Left lung (tissue), 10 donors: Measurements from ENCODE around the gene ZNF689. TPM values are rescaled to one million over a fixed set of nuclear protein-coding genes. Genes with fewer than 3 reads are reported as not detected.
A peak's percentile ranks its signal among the peaks of the same experiment; 100 is the strongest.

ENCODE experiments used
- ATAC-seq: fragments of 200-7000 bp; cut with Tn5 transposase; one replicate; pipeline ENCODE4 v1.9.1; 2020; ENCODE audit warnings: moderate library complexity
- DNase-seq, 4 donors: peaks; one replicate each; pipeline ENCODE4 v3.0.0-alpha.2; 2013 to 2020
- H3K27ac ChIP-seq, 2 donors: fragments of 200-600 bp; sonication (generic) in 1 of 2; one replicate each; pipeline versions ENCODE4 v1.5.0 to v1.8.0; 2020 to 2021
- H3K27me3 ChIP-seq, 2 donors: fragments of 200-600 bp; sonication (generic) in 1 of 2; one replicate each; pipeline versions ENCODE4 v1.5.0 to v1.8.0; 2020 to 2021
- H3K36me3 ChIP-seq, 2 donors: fragments of 200-600 bp; sonication (generic) in 1 of 2; one replicate each; pipeline versions ENCODE4 v1.5.0 to v1.8.0; 2020 to 2021
- H3K4me1 ChIP-seq, 2 donors: fragments of 200-600 bp; one replicate each; pipeline ENCODE4 v1.8.0; 2021
- H3K4me3 ChIP-seq, 2 donors: fragments of 200-600 bp; sonication (generic) in 1 of 2; one replicate each; pipeline versions ENCODE4 v1.5.0 to v1.8.0; 2020 to 2021; ENCODE audit warnings: mild to moderate bottlenecking in 1 of 2
- H3K9me3 ChIP-seq, 2 donors: fragments of 200-600 bp; sonication (generic) in 1 of 2; one replicate each; pipeline versions ENCODE4 v1.5.0 to v1.8.0; 2020 to 2021
- intact Hi-C, 2 donors: fragments of 100-400 bp; cut with DNase I; formaldehyde crosslinking; loops; one replicate each; pipeline versions ENCODE4 v1.11.2 to v1.14.2; 2022
- polyA plus RNA-seq, 6 donors: library from polyadenylated mRNA; unstranded; fragments of 120-200 nt; gene quantifications; one replicate each; pipeline ENCODE4 v1.2.1, GENCODE V29; 2013; ENCODE audit not compliant: insufficient read length in 6 of 6
- total RNA-seq, 2 donors: library from RNA; stranded (reverse); fragmentation: NEBNext Ultra II Directional; extraction: Animal tissue kit (Norgen Biotek cat#: 25700); gene quantifications; one replicate each; pipeline ENCODE4 v1.2.1, GENCODE V29; 2021
- TF ChIP-seq, protein P1 (sequence below), 2 donors: fragments of 200-600 bp; sonication (generic) in 1 of 2; IDR thresholded peaks; one replicate each; pipeline versions ENCODE4 v1.5.0 to v1.8.0; 2021; ENCODE audit warnings: antibody characterized with exemption in 2 of 2
- donor health status: DM: no; HTN: yes; CAD: no.
- donor health status: DM: no; HTN: no; CAD: no.

Gene ZNF689
- total and polyA plus RNA-seq, 8 donors = 5.4 to 9.9 (median 8.1) TPM

GRCh38 chr16:30567160-30567990 is 42.8 kb downstream of the ZNF689 start:
- H3K27ac ChIP-seq = peak overlapping the region in 1 of 2 donors; percentile 39

GRCh38 chr16:30566531-30566930 is 43.7 kb downstream of the ZNF689 start:
- TF ChIP-seq, protein P1, sequence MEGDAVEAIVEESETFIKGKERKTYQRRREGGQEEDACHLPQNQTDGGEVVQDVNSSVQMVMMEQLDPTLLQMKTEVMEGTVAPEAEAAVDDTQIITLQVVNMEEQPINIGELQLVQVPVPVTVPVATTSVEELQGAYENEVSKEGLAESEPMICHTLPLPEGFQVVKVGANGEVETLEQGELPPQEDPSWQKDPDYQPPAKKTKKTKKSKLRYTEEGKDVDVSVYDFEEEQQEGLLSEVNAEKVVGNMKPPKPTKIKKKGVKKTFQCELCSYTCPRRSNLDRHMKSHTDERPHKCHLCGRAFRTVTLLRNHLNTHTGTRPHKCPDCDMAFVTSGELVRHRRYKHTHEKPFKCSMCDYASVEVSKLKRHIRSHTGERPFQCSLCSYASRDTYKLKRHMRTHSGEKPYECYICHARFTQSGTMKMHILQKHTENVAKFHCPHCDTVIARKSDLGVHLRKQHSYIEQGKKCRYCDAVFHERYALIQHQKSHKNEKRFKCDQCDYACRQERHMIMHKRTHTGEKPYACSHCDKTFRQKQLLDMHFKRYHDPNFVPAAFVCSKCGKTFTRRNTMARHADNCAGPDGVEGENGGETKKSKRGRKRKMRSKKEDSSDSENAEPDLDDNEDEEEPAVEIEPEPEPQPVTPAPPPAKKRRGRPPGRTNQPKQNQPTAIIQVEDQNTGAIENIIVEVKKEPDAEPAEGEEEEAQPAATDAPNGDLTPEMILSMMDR (IDR thresholded peaks at IDR 0.05) = no peak
- H3K4me1 ChIP-seq = peaks cover 0 to 48% of the 10 kb centered on the region in 2 donors
- no peaks in the 10 kb centered on the region for H3K9me3 ChIP-seq
- no peak overlapping the region for H3K4me3 ChIP-seq
- no peak for DNase-seq
- no peaks in the 10 kb centered on the region for H3K27me3 ChIP-seq
- no peak for ATAC-seq
- H3K27ac ChIP-seq = no peak overlapping the region
- no peaks in the 10 kb centered on the region for H3K36me3 ChIP-seq
- intact Hi-C loops = no loop called here

More at GRCh38 chr16:30567160-30567990, 42.8 kb downstream of the ZNF689 start:
- peaks cover 1 to 46% of the 10 kb centered on the region in 2 donors for H3K4me1 ChIP-seq
- TF ChIP-seq, protein P1 (IDR thresholded peaks at IDR 0.05) = no peak
- H3K9me3 ChIP-seq = no peaks in the 10 kb centered on the region
- intact Hi-C loops = no loop called here
- no peak for ATAC-seq
- peak in 1 of 4 donors; percentile 23 for DNase-seq
- H3K27me3 ChIP-seq = no peaks in the 10 kb centered on the region
- H3K4me3 ChIP-seq = no peak overlapping the region
- H3K36me3 ChIP-seq = no peaks in the 10 kb centered on the region

DNA sequence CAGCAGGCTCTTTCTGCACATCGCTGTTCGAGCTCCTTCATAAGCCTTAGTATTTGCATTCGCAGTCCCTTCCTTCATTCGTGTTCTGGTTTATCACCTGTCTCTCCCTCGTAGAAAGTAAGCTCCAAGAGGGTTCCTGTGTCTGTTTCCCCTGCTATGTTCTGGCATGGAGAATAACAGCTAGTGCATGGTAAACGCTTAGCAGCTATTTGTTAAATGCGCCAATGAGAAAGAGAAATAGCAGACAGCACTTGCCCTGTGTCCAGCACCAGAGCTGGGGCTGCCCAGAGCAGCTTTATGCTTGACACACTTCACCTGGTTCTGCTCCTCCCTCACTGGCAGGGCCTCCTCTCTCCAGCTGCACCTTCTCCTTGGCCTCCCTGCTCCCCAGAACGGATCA is 44.2 kb downstream of the ZNF689 start:
- DNase-seq (peak in 1 of 4 donors; percentile 18), ATAC-seq (no peak)
- Histone ChIP-seq H3K36me3 (no peaks in the 10 kb centered on the region), H3K27ac (no peak overlapping the region), H3K9me3 (no peaks in the 10 kb centered on the region), H3K4me1 (peaks cover 0 to 50% of the 10 kb centered on the region in 2 donors), H3K27me3 (no peaks in the 10 kb centered on the region), H3K4me3 (no peak overlapping the region)
- TF ChIP-seq, protein P1 (IDR thresholded peaks at IDR 0.05) = no peak
- intact Hi-C loops = no loop called here

DNA sequence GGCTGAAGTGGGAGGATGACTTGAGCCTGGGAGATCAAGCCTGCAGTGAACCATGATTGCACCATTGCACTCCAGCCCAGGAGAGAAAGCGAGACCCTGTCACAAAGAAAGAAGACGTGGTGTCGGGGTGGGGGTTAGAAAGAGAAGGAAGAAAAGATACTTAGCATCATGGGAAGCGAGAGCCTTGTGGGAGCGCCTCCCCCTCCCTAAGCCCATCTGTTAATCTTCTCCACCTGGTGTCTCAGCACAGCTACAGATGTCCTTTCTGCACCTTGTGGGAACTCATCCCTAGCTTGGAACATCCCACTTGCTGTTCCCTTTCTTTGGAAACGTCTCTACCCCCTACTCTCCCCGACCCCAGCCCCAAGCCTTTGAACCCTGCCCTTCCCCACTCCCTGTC is 44.7 kb downstream of the ZNF689 start:
- Histone ChIP-seq H3K4me1 (peaks cover 0 to 50% of the 10 kb centered on the region in 2 donors), H3K36me3 (no peaks in the 10 kb centered on the region), H3K27ac (no peak overlapping the region), H3K9me3 (no peaks in the 10 kb centered on the region), H3K4me3 (no peak overlapping the region), H3K27me3 (no peaks in the 10 kb centered on the region)
- no peak for ATAC-seq
- intact Hi-C loops = no loop called here
- TF ChIP-seq, protein P1 (IDR thresholded peaks at IDR 0.05) = no peak
- peak in 1 of 4 donors; percentile 10 for DNase-seq

DNA sequence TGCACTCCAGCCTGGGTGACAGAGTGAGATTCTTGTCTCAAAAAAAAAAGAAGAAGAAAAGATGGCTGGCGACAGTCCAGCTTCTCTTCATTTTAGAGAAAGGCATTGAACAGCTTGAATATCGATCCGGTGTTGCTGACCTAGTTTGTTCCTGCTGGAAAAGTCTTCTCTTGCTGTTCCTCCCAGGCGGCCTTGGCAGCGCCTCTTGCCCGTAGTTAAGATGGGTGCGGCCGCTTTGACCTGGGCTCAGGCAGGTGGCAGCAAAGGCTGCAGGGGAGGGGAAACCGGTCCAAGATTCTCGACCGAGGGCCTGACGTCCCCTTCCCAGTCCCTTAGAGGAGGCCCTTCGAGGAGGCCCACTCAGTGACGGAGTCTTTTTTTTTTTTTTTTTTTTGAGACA is 48.2 kb downstream of the ZNF689 start:
- ATAC-seq (no peak), DNase-seq (peak in 1 of 4 donors; percentile 36)
- TF ChIP-seq, protein P1 (IDR thresholded peaks at IDR 0.05) = no peak
- Histone ChIP-seq H3K27me3 (no peaks in the 10 kb centered on the region), H3K9me3 (no peaks in the 10 kb centered on the region), H3K4me1 (peaks cover 0 to 41% of the 10 kb centered on the region in 2 donors), H3K4me3 (peak overlapping the region in 1 of 2 donors; percentile 54), H3K27ac (peak overlapping the region; percentile 66 to 89), H3K36me3 (no peaks in the 10 kb centered on the region)
- intact Hi-C loops = no loop called here
